Stimulated activated CD8-positive, alpha-beta memory T cell treated with anti-CD3 and anti-CD28 coated beads, Interleukin-7, amount 100 ng/mL, for 24 hours (primary cell): ENCODE data around the gene BPIFA2.
"Not testable (repeated sequence)": the region's sequence is repeated elsewhere in the genome, so short reads cannot be mapped to it uniquely, and the experiment has no call there.

Experiments
- DNase-seq: peaks from one replicate; pipeline ENCODE4 v3.0.0-alpha.2; 2020; ENCODE audit warnings: low read depth

Gene BPIFA2

GRCh38 chr20:33162313-33162712 is 5.6 kb upstream of the BPIFA2 start:
- no peak for DNase-seq

- no peak for DNase-seq
Observed at GRCh38 chr20:33162753-33163152, 5.2 kb upstream of the BPIFA2 start.

- DNase-seq = no peak
Observed at GRCh38 chr20:33163856-33164762, 3.9 kb upstream of the BPIFA2 start.

GRCh38 chr20:33164763-33165095 is 3.2 kb upstream of the BPIFA2 start:
- no peak for DNase-seq

- DNase-seq = no peak
Observed at GRCh38 chr20:33165416-33166055, 2.4 kb upstream of the BPIFA2 start.

GRCh38 chr20:33166533-33167113 is 1.3 kb upstream of the BPIFA2 start:
- DNase-seq = no peak

- DNase-seq = no peak
Observed at GRCh38 chr20:33169176-33169794, 1.3 kb downstream of the BPIFA2 start.

- DNase-seq = no peak
Observed at GRCh38 chr20:33172781-33173180, 4.8 kb downstream of the BPIFA2 start.

- no peak for DNase-seq
Observed at GRCh38 chr20:33175123-33175522, 7.2 kb downstream of the BPIFA2 start.

GRCh38 chr20:33176101-33176500 is 8.1 kb downstream of the BPIFA2 start:
- no peak for DNase-seq

GRCh38 chr20:33177866-33178265 is 9.9 kb downstream of the BPIFA2 start:
- DNase-seq = no peak

GRCh38 chr20:33178726-33179125 is 10.8 kb downstream of the BPIFA2 start:
- no peak for DNase-seq

- DNase-seq = no peak
Observed at GRCh38 chr20:33180169-33180568, 12.2 kb downstream of the BPIFA2 start.

- no peak for DNase-seq
Observed at GRCh38 chr20:33181482-33182093, 13.6 kb downstream of the BPIFA2 start.

- no peak for DNase-seq
Observed at GRCh38 chr20:33183312-33183711, 15.4 kb downstream of the BPIFA2 start.

GRCh38 chr20:33185031-33185590 is 17.2 kb downstream of the BPIFA2 start:
- not testable (repeated sequence) for DNase-seq

- DNase-seq = no peak
Observed at GRCh38 chr20:33187491-33187890, 19.5 kb downstream of the BPIFA2 start.

GRCh38 chr20:33188421-33188820 is 20.5 kb downstream of the BPIFA2 start:
- no peak for DNase-seq

- DNase-seq = no peak
Observed at GRCh38 chr20:33191484-33191883, 23.5 kb downstream of the BPIFA2 start.

- no peak for DNase-seq
Observed at GRCh38 chr20:33191955-33192354, 24.0 kb downstream of the BPIFA2 start.

- DNase-seq = no peak
Observed at GRCh38 chr20:33192912-33193501, 25.0 kb downstream of the BPIFA2 start.

GRCh38 chr20:33199026-33199425 is 31.1 kb downstream of the BPIFA2 start:
- no peak for DNase-seq
